Epithelial cell of esophagus (primary cell): ENCODE measurements around the gene ZNF226.
"Not testable (repeated sequence)": the region's sequence is repeated elsewhere in the genome, so short reads cannot be mapped to it uniquely, and the experiment has no call there.

Experiments used
- DNase-seq: peaks from one replicate; pipeline ENCODE4 v3.0.0; 2010; ENCODE audit warnings: low read depth
- H3K4me3 ChIP-seq: 2 replicates; pipeline ENCODE4 v1.5.1; 2011; ENCODE audit warnings: mild to moderate bottlenecking, low read length, control low read depth
- TF ChIP-seq, protein P1 (sequence below): IDR thresholded peaks from 2 replicates; pipeline ENCODE4 v1.5.1; 2011; ENCODE audit warnings: low read depth, mild to moderate bottlenecking, low read length, control low read depth, inconsistent platforms; ENCODE audit not compliant: insufficient read depth; ENCODE audit errors: missing control alignments

Gene ZNF226

DNA sequence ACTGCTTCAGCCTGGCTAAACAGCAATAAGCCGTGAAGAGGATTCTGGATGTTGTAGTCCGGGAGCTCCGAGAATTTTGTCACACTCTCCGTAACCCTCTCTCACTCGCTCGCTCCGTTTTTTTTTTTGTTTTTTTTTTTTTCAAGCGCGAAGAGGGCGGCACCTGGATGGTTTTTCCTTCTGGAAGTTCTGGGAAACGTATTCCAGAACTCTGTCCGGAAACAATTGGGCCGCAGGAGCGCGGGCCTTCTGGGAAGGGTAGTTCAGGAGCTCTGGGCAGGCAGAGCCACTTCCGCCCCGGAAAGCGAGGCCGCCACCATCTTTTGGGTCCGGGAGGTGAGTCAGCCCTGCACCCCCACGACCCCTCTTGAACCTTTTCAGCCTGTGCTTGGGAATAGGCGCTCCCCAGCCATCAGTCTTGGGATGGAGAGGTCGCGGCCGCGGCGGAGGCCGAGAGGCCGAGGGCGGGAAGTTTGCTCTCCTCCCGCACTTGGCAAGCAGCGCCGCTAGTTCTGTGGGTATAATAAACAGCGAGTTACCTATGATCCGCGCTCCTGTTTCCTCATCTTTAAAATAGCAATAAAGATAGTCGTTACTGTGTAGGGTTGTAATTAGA, 47.5 kb downstream of the ZNF226 start, which contains the start of gene ZNF227:
TSS of gene ZNF227 (plus strand) at position 283 of the 616 bp plus-strand sequence. CDS start 5,261 bp downstream, outside the sequence.
- TF ChIP-seq, protein P1, sequence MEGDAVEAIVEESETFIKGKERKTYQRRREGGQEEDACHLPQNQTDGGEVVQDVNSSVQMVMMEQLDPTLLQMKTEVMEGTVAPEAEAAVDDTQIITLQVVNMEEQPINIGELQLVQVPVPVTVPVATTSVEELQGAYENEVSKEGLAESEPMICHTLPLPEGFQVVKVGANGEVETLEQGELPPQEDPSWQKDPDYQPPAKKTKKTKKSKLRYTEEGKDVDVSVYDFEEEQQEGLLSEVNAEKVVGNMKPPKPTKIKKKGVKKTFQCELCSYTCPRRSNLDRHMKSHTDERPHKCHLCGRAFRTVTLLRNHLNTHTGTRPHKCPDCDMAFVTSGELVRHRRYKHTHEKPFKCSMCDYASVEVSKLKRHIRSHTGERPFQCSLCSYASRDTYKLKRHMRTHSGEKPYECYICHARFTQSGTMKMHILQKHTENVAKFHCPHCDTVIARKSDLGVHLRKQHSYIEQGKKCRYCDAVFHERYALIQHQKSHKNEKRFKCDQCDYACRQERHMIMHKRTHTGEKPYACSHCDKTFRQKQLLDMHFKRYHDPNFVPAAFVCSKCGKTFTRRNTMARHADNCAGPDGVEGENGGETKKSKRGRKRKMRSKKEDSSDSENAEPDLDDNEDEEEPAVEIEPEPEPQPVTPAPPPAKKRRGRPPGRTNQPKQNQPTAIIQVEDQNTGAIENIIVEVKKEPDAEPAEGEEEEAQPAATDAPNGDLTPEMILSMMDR = no peak
- DNase-seq = peak; percentile 95
- peak within 1 kb of the TSS; percentile 63 for H3K4me3 ChIP-seq

DNA sequence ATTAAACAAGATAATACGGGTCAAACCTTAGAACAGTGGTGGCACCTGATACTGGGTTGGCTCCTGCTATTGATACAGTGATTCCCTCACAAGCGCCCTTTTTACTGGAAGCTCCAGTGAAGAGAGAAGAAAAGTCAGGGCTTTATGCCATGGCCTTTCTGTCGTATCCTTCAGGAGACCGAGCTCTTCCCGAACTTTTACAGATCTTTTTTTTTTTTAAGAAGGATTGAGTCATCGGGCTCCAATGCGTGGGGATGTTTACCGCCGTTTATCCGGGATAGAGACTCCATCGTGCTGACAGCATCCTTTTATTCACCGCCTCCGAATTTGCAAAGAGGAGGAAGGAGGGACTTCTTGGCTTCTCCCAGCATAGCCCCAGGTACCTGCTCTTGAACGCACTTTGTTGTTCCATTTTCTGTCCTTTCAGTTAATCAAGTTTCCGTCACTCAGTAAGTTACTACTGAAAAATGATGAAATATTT, 48.0 kb downstream of the ZNF226 start:
- peak; percentile 40 for DNase-seq
- H3K4me3 ChIP-seq = peak overlapping the region; percentile 63
- TF ChIP-seq, protein P1 = no peak

DNA sequence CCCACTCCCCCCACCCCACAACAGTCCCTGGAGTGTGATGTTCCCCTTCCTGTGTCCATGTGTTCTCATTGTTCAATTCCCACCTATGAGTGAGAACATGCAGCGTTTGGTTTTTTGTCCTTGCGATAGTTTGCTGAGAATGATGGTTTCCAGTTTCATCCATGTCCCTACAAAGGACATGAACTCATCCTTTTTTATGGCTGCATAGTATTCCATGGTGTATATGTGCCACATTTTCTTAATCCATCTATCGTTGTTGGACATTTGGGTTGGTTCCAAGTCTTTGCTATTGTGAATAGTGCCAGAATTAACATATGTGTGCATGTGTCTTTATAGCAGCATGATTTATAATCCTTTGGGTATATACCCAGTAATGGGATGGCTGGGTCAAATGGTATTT, 55.0 kb downstream of the ZNF226 start:
- H3K4me3 ChIP-seq, DNase-seq: not testable (repeated sequence)

DNA sequence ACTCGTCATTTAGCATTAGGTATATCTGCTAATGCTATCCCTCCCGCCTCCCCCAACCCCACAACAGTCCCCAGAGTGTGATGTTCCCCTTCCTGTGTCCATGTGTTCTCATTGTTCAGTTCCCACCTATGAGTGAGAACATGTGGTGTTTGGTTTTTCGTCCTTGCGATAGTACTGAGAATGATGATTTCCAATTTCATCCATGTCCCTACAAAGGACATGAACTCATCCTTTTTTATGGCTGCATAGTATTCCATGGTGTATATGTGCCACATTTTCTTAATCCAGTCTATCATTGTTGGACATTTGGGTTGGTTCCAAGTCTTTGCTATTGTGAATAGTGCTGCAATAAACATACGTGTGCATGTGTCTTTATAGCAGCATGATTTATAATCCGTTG, 55.9 kb downstream of the ZNF226 start:
- not testable (repeated sequence) for DNase-seq

DNA sequence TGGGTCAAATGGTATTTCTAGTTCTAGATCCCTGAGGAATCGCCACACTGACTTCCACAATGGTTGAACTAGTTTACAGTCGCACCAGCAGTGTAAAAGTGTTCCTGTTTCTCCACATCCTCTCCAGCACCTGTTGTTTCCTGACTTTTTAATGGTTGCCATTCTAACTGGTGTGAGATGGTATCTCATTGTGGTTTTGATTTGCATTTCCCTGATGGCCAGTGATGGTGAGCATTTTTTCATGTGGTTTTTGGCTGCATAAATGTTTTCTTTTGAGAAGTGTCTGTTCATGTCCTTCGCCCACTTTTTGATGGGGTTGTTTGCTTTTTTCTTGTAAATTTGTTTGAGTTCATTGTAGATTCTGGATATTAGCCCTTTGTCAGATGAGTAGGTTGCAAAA, 56.4 kb downstream of the ZNF226 start:
- not testable (repeated sequence) for H3K4me3 ChIP-seq, DNase-seq

More for the DNA sequence above, 55.9 kb downstream of the ZNF226 start:
- H3K4me3 ChIP-seq = not testable (repeated sequence)
